Measurements from ENCODE around the gene WDFY4.

Gene WDFY4

DNA sequence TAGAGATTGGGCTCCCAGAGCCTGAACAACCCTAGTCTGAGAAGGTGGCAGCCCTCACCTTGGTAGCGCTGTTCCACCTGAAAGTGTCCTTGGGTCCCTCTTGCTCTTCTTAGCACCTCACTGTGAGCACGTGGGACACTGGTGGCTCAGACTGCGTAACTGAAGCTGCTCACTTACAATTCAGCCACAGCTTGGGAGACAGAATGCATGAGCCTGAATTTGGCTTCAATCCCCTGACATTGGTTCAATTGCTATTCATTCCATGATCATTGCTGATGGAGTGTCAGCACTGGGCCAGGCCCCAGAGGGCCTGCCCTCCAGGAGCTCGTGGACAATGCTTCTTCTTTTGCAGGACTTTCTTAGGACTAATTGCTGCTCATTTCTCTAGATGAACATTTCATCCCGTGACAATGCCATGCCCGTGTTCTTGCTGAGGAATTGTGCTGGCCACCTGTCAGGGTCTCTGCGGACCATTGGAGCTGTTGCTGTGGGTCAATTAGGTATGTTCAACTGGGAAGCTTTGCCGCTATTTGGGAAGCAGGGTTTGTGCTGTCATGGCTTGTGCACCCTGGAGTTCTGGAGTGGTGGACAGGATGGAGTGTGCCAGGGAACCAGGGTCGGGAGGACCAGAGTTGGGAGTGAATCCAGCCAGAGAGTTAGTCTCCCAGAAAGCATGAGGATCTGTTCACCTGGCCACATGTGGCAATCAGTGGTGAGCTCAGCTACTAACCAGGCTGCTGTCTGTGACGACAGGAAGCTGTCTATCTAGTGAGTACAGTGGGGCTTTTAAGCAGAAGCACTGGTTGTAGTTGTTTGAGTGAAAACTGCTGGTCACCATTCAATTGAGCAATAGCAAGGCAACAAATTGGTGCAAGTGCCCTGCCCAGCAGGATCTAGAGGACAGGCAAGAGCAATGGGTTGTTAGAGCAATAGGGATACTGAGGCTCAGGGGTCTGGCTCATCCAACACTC lies 105.1 kb downstream of the WDFY4 start:
- DNase-seq: no peak

DNA sequence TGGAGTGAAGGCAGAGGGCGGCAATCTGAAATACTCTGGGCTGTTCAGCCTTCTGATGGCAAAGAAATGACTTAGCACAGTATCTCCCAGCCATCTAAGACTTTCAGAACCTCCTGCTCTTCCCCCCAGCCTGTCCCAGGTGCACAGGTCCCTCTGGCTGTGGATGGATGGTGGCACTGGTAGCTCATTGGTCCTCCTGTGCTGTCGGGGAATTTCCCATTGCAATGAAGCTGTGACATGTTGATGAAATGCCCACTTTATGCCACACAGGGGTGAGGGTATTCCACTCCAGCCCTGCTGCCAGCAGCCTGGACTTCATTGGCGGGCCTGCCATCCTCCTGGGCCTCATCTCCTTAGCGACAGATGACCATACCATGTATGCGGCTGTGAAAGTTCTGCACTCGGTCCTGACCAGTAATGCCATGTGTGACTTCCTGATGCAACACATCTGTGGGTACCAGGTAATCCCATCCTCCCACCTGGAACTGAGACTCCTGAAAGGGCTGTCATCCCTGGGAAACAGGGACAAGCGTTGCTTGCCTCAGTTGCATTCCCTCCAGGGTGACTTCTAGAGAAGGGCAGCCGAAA lies 105.9 kb downstream of the WDFY4 start:
- DNase-seq: no peak

DNA sequence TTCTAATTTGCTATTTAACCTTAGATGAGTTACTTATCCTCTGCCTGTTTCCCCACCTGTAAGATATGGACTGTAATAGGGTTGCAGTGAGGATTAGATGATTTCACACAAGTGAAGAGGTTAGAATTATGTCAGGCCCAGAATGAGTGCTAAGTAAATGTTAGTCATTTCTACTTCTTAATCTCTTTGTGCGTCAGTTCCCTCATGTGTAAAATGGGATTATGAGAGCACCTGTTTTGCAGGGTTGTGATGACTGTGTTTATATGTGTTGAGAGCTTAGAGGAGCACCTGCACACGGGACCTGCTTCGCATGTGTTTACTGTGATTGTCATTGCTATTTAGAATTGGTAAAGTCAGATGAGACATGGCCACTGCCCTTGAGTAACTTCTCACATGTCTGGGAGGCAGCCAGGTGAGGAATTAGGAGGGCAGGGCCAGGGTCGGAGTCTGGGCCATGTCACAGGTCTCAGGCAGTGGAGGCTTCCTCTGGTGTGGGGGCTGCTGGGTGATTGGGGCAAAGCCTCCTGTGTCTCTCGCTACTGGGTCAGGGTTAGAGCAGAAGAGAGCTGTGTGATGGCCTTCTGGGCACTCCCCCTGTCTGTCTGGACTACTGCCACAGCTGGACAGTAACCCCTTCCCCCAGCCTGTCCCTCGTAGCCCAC lies 106.7 kb downstream of the WDFY4 start:
- no peak for DNase-seq

DNA sequence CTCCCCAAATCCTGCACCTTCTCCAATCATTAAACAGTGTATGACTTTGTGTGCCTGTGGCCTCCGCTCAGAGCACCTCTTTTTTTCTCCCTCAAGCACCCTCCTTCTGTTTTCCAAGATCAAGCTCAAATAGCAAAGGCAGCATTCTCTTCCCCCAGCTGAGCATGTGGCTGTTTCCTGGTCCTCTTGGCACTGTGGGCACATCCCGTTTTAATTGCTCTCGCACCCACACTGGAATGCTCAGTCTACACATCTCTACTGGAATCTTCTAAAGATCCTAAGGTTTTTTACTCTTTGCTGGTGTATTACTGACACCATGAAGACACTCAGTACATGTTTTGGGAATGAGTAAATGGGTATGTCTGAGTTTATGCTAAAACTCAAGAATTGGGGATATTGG lies 107.4 kb downstream of the WDFY4 start:
- DNase-seq: no peak

DNA sequence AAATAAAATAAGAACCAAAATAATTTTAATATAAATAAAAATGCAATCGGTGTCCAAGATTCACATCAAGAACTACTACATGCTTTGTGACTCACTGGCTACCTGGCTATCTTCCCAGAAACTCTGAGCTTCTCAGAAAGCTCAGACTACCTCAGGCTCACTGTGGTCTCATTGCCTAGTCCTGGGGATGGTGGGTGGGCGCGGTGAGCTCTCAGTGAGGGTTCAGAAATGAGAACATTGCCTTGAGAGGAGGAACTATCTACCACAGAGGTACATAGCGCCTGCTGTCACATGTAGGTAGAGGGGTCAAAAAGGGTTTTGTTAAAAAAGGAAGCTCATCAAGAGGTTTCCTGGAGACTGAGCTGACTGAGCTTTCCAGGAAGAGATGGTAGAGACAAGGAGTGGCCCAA lies 108.0 kb downstream of the WDFY4 start:
- no peak for DNase-seq

DNA sequence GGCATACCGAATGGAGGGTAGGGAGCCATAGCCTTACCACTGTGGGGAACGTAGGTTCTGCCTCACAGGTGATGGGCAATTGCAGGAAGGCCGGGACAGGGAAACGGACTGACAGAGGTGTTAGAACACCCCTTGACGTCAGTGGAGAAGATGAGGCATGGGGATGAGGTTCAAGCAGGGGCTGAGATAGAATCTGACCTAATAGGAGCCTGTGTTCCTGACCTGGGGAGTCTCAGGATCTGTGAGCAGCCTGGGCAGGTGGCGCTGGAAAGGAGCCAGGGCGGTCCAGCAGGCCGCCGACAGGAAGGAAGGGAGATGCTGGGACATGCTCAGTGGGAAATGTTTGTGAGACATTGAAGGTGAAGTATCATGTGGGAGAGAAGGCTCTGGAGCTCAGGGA lies 109.4 kb downstream of the WDFY4 start:
- DNase-seq: no peak

DNA sequence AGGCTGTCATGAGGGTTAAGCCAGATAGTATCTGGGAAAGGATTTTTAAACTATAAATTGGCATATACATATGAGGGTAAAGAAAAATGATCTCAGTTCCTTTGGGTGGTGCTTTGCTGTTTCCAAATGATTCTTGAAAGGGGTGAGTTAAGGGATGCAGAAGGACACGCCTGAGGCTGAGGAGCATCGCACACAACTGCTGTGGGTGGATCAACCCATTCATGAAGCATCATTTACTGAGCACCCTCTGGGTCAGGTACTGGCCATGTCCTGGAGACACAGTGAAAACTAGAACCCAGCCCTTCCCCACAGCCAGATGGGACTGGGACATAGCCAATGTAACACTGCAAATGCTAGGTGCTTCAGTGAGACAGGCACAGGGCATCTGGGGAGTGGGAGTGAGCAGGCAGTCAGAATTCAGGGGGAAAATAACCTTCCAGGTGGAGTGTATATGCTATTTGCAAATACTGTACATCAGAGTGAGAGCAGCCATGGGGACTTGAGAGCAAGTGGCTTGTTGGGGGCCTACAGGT lies 112.1 kb downstream of the WDFY4 start:
- no peak for DNase-seq

DNA sequence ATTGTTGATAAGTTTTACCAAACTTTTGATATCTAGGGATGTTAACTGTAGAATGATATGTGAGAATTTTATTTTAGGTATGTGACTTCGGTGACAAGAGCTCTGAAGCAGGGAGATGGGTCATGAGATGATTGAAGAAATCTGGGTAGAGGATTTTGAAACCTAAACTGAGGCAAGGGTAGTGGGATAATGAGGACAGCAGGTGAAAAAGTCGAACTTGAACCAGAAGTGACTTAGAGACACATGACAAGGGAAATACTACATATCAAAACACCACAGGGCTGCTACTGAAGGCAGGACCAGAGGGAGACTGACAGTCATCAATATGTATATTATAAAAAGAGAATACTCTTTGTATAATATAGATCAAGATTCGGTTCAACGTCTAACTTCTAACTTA lies 113.2 kb downstream of the WDFY4 start:
- DNase-seq: no peak

DNA sequence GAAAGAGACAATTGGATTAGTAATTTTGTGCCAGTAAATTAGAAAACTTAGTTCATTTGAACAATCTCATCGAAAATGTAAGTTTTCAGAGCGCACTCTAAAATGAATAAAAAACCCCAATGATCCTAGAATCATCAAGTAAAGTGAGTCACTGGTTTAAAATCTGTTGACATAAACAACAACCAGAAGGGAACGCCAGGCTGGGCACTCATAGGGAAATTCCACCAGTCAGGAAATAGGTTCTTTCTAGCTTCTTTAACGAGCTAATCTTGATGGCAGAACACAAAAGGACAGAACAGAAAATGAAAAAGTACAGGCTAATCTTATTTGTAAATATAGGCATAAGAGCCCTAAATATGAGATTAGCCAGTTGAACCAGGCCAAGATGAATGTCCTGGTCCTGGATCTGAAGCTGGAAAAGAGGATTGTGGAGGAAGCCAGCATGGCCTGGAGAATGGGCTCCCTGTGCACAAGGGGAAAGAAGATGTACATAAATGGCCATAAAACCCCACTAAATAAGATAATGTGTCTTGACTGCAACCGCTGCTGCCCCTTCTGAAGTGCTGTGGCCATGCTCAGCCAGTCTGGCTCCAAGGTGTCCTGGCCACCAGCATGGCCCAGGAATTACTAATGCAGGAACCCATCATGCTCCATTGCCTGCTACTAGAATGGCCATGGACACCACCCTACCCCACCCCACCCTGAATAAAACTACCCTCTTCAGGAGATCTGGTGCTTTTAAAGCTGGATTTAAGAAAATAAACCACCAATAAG lies 114.0 kb downstream of the WDFY4 start:
- DNase-seq: no peak

DNA sequence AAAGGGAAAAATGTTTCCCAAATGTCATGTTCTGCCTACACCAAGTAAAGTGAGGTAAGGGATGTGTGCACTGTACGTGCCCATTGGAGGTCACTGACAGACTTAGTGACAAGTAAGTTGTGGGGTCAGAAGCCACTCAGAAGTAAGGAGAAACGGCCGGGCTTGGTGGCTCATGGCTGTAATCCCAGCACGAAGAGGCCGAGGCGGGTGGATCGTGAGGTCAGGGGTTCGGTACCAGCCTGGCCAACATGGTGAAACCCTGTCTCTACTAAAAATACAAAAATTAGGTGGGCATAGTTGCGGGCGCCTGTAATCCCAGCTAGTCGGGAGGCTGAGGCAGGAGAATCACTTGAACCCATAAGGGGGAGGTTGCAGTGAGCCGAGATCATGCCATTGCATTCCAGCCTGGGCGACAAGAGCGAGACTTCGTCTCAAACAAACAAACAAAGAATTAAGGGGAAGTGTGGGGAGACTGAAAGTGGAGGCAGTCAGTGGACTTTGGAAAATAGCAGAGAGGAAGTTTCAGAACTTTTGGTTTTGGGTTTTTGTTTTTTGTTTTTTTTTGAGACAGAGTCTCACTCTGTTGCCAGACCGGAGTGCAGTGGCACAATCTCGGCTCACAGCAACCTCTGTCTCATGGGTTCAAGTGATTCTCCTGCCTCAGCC lies 114.8 kb downstream of the WDFY4 start:
- DNase-seq: no peak

DNA sequence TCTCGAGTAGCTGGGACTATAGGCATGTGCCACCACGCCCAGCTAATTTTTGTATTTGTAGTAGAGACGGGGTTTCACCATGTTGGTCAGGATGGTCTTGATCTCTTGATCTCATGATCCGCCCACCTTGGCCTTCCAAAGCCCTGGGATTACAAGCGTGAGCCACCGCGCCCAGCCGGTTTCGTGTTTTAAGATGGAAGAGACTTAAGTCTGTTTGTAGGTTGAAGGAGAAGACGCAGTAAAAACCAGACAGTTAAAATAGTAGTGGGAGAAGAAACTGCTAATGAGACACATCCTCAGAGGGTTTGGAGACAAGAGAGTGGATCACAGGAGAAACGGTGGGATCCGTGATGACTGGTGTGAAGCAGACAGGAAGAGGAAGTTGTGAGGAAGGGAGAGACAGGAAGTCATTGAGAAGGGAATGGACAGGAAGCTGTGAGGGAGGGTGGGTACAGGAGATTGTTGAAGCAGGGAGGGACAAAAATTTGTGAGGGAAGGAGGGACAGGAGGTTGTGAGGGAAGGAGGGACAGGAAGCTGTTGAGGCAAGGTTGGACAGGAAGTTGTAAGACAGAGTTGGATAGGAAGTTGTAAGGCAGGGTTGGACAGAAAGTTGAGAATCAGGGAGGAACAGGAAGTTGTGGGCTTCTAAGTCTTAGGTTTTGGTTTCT lies 115.5 kb downstream of the WDFY4 start:
- peak in 3 of 56 donors; percentile 10 to 24 (median 14) for DNase-seq

DNA sequence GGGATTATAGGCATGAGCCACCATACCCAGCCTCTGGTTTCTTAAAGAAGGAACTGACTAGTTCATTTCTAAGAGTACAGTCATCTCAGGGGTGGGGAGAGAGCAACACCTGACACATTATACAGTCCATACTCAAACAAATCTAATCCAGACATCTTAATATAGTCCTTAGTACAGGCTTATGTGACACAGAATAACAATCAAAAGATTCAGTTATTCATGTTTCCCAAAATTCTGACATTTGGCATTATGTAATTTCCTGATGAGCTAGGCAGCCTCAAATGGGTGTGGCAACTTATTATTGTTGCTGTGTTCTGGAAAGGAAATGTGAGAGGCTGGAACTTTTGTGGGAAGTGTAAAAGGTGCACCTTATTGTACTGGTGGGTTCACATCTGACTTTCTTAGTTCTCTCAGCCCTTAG lies 116.3 kb downstream of the WDFY4 start:
- DNase-seq: peak in 1 of 56 donors; percentile 16

DNA sequence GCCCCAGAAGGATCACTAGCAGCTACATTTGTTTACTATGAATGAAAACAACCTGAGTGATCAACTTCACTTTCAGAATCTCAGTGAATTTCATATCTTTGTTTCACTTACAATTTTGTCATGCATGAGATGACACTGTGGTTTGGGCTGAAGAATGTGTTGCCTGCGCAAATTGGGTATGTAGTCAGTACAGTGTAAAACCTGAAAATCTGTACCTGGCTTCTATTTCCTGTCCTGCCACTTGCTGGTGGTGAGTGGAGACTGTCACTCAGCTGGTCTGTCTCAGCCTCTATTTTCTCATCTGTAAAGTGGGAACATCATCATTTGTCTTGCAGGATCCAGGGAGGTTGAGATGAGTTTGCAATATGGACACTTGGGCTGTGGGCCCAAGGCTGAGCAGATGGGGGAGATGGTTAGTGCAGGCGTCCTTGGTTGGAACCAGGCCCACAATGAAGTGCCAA lies 118.0 kb downstream of the WDFY4 start:
- DNase-seq: no peak

DNA sequence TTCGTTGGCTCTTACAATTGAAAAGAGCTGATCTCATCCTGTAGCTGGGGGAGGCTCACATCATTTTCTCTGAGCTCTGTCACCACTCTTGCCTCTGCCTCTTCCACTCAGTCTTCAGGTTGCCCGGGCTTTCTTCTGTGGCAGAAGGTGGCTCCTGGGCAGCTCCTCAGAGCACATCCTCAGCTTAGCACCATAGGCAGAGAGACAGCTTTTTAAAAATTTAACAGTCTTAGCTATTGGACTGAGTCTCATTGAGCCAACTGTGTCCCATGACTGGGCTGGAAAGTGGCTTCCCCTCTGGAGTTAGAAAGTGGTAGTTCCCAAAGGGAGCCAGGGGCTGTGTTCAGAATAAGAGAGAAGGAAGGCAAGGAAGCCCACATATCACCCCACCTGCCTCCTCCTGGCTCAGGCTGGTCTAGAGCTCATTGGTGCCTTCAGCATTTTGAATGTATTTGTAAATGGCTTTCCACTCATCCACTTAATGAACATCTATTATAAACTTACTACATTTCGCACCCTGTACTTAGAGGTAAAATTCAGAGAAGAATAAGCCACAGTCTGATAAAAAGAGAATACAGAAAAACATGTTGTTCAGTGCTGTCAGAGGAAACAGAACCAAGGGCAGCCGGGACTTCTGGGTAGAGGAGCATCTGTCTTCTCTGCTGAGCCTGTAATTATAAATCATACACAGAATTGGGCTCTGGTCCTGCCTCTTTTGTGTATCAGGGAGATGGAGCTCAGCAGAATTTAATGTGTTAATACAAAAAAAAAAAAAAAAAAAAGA lies 119.3 kb downstream of the WDFY4 start:
- DNase-seq: no peak

DNA sequence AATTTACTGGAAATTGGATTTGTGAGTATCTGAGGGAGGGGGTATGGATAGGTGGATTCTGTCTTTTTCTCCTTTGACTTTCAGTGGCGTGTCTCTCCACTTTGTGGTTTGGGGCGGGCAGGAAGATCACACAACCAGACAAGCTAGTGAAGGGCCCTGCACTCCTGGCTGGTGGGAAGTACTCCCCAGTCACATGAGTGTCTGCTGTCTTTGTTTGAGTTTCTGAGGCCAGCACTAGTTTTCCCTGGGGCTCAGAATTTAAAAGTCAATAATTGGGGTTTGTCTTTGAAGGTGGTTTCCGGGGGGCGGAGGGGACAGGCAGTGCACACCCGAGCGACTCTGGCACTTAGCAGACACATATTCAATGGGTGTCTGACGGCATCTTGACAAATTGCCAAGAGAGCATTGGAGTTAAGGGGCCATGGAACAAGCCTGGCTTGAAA lies 120.1 kb downstream of the WDFY4 start:
- peak in 7 of 56 donors; percentile 7 to 26 (median 11) for DNase-seq

DNA sequence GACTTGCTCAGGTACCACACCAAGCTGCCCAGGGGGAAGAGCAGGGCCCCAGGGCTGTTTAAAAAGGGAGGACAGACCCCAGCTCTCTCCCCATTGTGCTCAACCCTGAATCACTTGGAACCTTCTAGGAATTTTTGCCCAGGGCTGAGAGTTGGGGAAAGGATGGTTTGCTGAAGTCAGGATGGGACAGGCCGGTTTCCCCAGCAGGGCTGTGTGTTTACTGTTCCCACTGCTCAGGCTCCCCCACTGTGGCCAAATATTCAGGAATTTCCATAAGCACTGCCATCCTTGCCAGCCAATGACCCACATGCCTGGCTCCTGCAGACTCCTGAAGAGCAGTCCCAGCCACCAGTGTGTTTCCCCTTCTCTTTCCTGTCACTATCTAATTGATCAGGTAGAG lies 120.7 kb downstream of the WDFY4 start:
- DNase-seq: no peak

DNA sequence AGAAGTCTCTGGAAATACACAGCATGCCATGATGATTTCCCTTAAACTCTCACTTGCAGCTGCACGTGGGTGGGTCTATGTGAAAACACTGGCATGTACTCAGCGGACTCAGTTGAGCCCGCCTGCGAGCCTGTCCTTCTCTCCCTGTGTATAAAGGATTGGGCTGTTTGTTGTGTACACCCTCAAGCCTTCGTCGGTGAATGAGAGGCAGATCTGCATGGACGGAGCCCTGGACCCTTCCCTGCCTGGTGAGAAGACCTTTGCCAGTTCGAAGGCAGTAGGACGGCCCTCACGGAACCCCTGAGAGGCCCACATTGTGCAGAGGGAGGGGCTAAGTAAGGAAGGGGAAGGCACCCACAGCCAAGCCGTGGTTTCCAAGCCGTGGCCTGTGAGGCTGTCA lies 121.2 kb downstream of the WDFY4 start:
- DNase-seq: peak in 15 of 56 donors; percentile 10 to 51 (median 22)

DNA sequence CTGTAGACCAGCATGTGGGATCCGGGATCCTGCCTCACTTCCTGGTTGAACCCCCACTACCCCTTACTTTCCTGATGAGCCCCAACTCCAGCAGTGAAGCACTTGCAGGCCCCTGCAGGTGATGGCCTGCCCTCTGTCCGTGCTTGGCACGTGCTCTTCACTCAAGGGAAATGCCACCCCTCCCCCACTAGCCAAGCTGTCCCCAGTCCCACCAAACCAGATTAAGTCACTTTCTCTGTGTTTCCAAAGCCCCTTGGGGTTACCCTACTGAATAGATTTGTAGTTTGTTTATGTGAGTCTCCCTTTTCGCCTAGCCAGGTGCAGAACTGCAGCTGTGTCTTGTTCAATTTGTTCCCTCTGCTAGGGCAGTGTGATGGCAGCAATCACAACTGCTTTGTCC lies 121.7 kb downstream of the WDFY4 start:
- DNase-seq: no peak
